ENCODE measurements around the gene DENND5A.
"Not testable (repeated sequence)": the region's sequence is repeated elsewhere in the genome, so short reads cannot be mapped to it uniquely, and the experiment has no call there.

The DENND5A gene

DNA sequence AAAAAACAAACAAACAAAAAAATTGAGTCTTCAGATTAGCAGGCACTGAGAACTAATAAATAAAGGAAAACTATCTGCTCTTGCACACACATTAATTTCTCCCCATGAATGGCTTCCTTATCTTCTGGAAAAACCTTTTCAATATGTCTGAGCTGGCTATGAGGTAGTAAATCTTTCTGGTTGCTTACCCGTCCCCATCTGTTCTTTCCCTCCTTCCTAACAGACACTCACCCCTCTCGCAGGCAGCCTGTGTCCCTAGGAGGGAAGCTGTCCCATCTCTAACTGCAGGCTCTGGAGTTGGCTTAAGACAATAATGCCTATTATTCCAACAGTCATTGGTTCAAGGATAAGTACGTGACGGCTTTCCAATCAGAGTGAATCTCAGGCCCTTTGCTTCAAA, 165.5 kb downstream of the DENND5A start:
- no peak overlapping the region for H3K4me3 ChIP-seq (ENCODE audit: low read depth, low read length)
- TF ChIP-seq, protein P1, sequence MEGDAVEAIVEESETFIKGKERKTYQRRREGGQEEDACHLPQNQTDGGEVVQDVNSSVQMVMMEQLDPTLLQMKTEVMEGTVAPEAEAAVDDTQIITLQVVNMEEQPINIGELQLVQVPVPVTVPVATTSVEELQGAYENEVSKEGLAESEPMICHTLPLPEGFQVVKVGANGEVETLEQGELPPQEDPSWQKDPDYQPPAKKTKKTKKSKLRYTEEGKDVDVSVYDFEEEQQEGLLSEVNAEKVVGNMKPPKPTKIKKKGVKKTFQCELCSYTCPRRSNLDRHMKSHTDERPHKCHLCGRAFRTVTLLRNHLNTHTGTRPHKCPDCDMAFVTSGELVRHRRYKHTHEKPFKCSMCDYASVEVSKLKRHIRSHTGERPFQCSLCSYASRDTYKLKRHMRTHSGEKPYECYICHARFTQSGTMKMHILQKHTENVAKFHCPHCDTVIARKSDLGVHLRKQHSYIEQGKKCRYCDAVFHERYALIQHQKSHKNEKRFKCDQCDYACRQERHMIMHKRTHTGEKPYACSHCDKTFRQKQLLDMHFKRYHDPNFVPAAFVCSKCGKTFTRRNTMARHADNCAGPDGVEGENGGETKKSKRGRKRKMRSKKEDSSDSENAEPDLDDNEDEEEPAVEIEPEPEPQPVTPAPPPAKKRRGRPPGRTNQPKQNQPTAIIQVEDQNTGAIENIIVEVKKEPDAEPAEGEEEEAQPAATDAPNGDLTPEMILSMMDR (conservative IDR thresholded peaks at IDR 0.05; ENCODE audit: low read depth, low read length): no peak
- no peak for DNase-seq (ENCODE audit: low read depth)

- DNase-seq (ENCODE audit: low read depth); H3K4me3 ChIP-seq (ENCODE audit: low read depth, low read length): not testable (repeated sequence)
Observed at GRCh38 chr11:9098455-9098854, 166.7 kb downstream of the DENND5A start.

GRCh38 chr11:9097186-9097943, 167.8 kb downstream of the DENND5A start:
- H3K4me3 ChIP-seq (ENCODE audit: low read depth, low read length); DNase-seq (ENCODE audit: low read depth): not testable (repeated sequence)

- no peak overlapping the region for H3K4me3 ChIP-seq (ENCODE audit: low read depth, low read length)
- no peak for DNase-seq (ENCODE audit: low read depth)
- TF ChIP-seq, protein P1 (conservative IDR thresholded peaks at IDR 0.05; ENCODE audit: low read depth, low read length): no peak
Observed at GRCh38 chr11:9096427-9096826, 168.7 kb downstream of the DENND5A start.

- no peak overlapping the region for H3K4me3 ChIP-seq (ENCODE audit: low read depth, low read length)
- TF ChIP-seq, protein P1 (conservative IDR thresholded peaks at IDR 0.05; ENCODE audit: low read depth, low read length): peak; percentile 43
- DNase-seq (ENCODE audit: low read depth): no peak
Observed at GRCh38 chr11:9095421-9095820, 169.7 kb downstream of the DENND5A start.

- H3K4me3 ChIP-seq (ENCODE audit: low read depth, low read length): no peak overlapping the region
- TF ChIP-seq, protein P1 (conservative IDR thresholded peaks at IDR 0.05; ENCODE audit: low read depth, low read length): no peak
- DNase-seq (ENCODE audit: low read depth): no peak
Observed at GRCh38 chr11:9094420-9094819, 170.7 kb downstream of the DENND5A start.

- peak; percentile 17 for DNase-seq (ENCODE audit: low read depth)
Observed at GRCh38 chr11:9092853-9093778, 172.0 kb downstream of the DENND5A start.

More at GRCh38 chr11:9092853-9093778, 172.0 kb downstream of the DENND5A start:
- TF ChIP-seq, protein P1 (conservative IDR thresholded peaks at IDR 0.05; ENCODE audit: low read depth, low read length): peak; percentile 56
- no peak overlapping the region for H3K4me3 ChIP-seq (ENCODE audit: low read depth, low read length)
